ENCODE measurements around the gene NUMBL. TPM values are rescaled to one million over a fixed set of nuclear protein-coding genes. Genes with fewer than 3 reads are reported as not detected.
A peak's percentile ranks its signal among the peaks of the same experiment; 100 is the strongest.

NUMBL gene
- total and polyA plus RNA-seq, 2 of the 13 experiments (the other 11 are each of a cell fraction or from before 2014, with no cell fraction given) = 0.49 to 2.3 TPM

DNA sequence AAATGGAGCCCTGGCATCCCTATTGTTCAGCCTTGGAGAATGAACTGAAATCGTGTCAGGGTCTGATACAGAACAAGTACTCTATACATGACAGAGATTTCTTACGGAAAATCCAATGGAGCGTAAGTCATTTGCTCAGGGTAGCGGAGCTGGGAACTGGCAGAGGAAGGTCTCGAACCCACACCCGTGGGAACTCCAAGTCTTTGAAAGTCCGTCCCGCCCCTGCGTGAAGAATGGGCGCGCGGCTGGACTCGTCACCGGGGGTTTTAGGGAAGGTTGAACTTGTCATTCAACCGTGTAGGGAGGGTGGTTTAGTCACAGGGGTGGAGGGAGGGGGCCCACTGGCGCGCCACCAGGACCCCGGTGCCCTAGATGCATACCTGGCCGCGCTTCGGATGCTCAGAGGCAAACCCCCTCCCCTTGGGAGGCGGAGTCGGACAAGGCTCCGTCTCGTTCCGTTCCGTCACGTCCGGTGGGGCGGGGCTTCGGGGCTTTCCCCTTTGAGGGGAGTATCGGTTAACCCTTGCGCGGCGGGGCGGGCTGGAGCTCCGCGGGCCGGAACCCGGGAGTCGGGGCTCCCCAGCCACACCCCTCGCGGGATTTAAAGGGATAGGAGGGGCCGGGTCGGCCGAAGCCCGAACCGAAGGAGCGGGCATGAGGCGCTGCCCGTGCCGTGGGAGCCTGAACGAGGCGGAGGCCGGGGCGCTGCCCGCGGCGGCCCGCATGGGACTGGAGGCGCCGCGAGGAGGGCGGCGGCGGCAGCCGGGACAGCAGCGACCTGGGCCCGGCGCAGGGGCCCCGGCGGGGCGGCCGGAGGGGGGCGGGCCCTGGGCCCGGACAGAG, 26.3 kb upstream of the NUMBL start, which contains the start of the genes COQ8B and ITPKC (continued):
- no peak for TF ChIP-seq CEBPZ (IDR thresholded peaks at IDR 0.05; ENCODE audit: low read length)
- TF ChIP-seq NR1H2 (CRISPR knock-in tag; IDR thresholded peaks at IDR 0.05; ENCODE audit: borderline replicate concordance, low read depth) = no peak
- TF ChIP-seq ZSCAN12 (CRISPR knock-in tag; IDR thresholded peaks at IDR 0.05) = no peak
- no peak for TF ChIP-seq EHMT2 (IDR thresholded peaks at IDR 0.05; ENCODE audit: borderline replicate concordance, low read depth, low read length)
- TF ChIP-seq SALL2 (CRISPR knock-in tag; IDR thresholded peaks at IDR 0.05) = peak; percentile 71; the same call in 1 of the 2 replicates
- no peak for TF ChIP-seq HNRNPUL1 (IDR thresholded peaks at IDR 0.05; ENCODE audit: low read depth, low read length)
- no peak for TF ChIP-seq NFYC (CRISPR knock-in tag; IDR thresholded peaks at IDR 0.05)
- no peak for TF ChIP-seq FOXO1 (CRISPR knock-in tag; IDR thresholded peaks at IDR 0.05)
- TF ChIP-seq ZNF124 (CRISPR knock-in tag; IDR thresholded peaks at IDR 0.05) = no peak
- TF ChIP-seq ZFP90 (CRISPR knock-in tag; IDR thresholded peaks at IDR 0.05; ENCODE audit: borderline replicate concordance) = 0 out of 2 replicates have a peak, but pooled peaks have one; percentile 54
- no peak; the same call in 1 of the 2 replicates for TF ChIP-seq RELA (CRISPR knock-in tag; IDR thresholded peaks at IDR 0.05)
- TF ChIP-seq HNRNPK (IDR thresholded peaks at IDR 0.05; ENCODE audit: low read depth, low read length, poor library complexity, severe bottlenecking) = peak; percentile 68
- TF ChIP-seq ZNF383 (CRISPR knock-in tag; IDR thresholded peaks at IDR 0.05; ENCODE audit: borderline replicate concordance) = no peak
- TF ChIP-seq BRD4 (CRISPR knock-in tag; IDR thresholded peaks at IDR 0.05) = no peak
- TF ChIP-seq, protein P1, sequence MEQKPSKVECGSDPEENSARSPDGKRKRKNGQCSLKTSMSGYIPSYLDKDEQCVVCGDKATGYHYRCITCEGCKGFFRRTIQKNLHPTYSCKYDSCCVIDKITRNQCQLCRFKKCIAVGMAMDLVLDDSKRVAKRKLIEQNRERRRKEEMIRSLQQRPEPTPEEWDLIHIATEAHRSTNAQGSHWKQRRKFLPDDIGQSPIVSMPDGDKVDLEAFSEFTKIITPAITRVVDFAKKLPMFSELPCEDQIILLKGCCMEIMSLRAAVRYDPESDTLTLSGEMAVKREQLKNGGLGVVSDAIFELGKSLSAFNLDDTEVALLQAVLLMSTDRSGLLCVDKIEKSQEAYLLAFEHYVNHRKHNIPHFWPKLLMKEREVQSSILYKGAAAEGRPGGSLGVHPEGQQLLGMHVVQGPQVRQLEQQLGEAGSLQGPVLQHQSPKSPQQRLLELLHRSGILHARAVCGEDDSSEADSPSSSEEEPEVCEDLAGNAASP (CRISPR knock-in tag; IDR thresholded peaks at IDR 0.05; ENCODE audit: borderline replicate concordance) = no peak
- no peak; the same call in 1 of the 2 replicates for TF ChIP-seq ZSCAN9 (CRISPR knock-in tag; IDR thresholded peaks at IDR 0.05; ENCODE audit: borderline replicate concordance)
- TF ChIP-seq FOXM1 (CRISPR knock-in tag; IDR thresholded peaks at IDR 0.05) = no peak
- TF ChIP-seq ZNF780A (CRISPR knock-in tag; IDR thresholded peaks at IDR 0.05) = no peak
- TF ChIP-seq, protein P2, sequence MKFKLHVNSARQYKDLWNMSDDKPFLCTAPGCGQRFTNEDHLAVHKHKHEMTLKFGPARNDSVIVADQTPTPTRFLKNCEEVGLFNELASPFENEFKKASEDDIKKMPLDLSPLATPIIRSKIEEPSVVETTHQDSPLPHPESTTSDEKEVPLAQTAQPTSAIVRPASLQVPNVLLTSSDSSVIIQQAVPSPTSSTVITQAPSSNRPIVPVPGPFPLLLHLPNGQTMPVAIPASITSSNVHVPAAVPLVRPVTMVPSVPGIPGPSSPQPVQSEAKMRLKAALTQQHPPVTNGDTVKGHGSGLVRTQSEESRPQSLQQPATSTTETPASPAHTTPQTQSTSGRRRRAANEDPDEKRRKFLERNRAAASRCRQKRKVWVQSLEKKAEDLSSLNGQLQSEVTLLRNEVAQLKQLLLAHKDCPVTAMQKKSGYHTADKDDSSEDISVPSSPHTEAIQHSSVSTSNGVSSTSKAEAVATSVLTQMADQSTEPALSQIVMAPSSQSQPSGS (CRISPR knock-in tag; IDR thresholded peaks at IDR 0.05) = no peak
- no peak; the same call in 1 of the 2 replicates for TF ChIP-seq NKX3-1 (CRISPR knock-in tag; IDR thresholded peaks at IDR 0.05)
- TF ChIP-seq, protein P3, sequence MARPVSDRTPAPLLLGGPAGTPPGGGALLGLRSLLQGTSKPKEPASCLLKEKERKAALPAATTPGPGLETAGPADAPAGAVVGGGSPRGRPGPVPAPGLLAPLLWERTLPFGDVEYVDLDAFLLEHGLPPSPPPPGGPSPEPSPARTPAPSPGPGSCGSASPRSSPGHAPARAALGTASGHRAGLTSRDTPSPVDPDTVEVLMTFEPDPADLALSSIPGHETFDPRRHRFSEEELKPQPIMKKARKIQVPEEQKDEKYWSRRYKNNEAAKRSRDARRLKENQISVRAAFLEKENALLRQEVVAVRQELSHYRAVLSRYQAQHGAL (CRISPR knock-in tag; IDR thresholded peaks at IDR 0.05; ENCODE audit: not compliant biosample characterization) = no peak
- no peak for TF ChIP-seq ZNF841 (CRISPR knock-in tag; IDR thresholded peaks at IDR 0.05; ENCODE audit: borderline replicate concordance)
- TF ChIP-seq HNRNPLL (IDR thresholded peaks at IDR 0.05; ENCODE audit: low read depth, low read length, poor library complexity, severe bottlenecking) = peak; percentile 56

All from HepG2 (cell line).